C4-2B (cell line): ENCODE data around the gene ATP6AP1.

ENCODE experiments used
- H3K27ac ChIP-seq: fragments of 450-650 bp; 2 replicates; pipeline ENCODE4 v1.5.1; 2017
- ZFX ChIP-seq: fragments of 450-650 bp; IDR thresholded peaks from 2 replicates; pipeline ENCODE4 v1.6.1; 2017
- TF ChIP-seq, protein P1 (sequence below): fragments of 450-650 bp; conservative IDR thresholded peaks from 2 replicates; pipeline ENCODE4 v1.5.1; 2017; ENCODE audit warnings: mild to moderate bottlenecking

The ATP6AP1 gene

GRCh38 chrX:154458954-154459778 is 30.7 kb downstream of the ATP6AP1 start:
- peak overlapping the region; percentile 69; the same call in 1 of the 2 replicates for H3K27ac ChIP-seq
- TF ChIP-seq ZFX: no peak
- TF ChIP-seq, protein P1, sequence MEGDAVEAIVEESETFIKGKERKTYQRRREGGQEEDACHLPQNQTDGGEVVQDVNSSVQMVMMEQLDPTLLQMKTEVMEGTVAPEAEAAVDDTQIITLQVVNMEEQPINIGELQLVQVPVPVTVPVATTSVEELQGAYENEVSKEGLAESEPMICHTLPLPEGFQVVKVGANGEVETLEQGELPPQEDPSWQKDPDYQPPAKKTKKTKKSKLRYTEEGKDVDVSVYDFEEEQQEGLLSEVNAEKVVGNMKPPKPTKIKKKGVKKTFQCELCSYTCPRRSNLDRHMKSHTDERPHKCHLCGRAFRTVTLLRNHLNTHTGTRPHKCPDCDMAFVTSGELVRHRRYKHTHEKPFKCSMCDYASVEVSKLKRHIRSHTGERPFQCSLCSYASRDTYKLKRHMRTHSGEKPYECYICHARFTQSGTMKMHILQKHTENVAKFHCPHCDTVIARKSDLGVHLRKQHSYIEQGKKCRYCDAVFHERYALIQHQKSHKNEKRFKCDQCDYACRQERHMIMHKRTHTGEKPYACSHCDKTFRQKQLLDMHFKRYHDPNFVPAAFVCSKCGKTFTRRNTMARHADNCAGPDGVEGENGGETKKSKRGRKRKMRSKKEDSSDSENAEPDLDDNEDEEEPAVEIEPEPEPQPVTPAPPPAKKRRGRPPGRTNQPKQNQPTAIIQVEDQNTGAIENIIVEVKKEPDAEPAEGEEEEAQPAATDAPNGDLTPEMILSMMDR: no peak

- no peak overlapping the region; the same call in 1 of the 2 replicates for H3K27ac ChIP-seq
Measured at GRCh38 chrX:154459832-154460231, 31.4 kb downstream of the ATP6AP1 start.

DNA sequence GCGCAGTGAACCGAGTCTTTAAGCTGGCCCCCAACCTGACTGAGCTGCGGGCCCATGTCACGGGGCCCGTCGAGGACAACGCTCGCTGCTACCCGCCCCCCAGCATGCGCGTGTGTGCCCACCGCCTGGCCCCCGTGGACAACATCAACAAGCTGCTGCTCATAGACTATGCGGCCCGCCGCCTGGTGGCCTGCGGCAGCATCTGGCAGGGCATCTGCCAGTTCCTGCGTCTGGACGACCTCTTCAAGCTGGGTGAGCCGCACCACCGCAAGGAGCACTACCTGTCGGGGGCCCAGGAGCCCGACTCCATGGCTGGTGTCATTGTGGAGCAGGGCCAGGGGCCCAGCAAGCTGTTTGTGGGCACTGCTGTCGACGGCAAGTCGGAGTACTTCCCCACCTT is 31.8 kb downstream of the ATP6AP1 start:
- no peak for TF ChIP-seq ZFX
- TF ChIP-seq, protein P1: no peak
- no peak overlapping the region for H3K27ac ChIP-seq

More at GRCh38 chrX:154459832-154460231, 31.4 kb downstream of the ATP6AP1 start:
- no peak for TF ChIP-seq ZFX
- TF ChIP-seq, protein P1: no peak

DNA sequence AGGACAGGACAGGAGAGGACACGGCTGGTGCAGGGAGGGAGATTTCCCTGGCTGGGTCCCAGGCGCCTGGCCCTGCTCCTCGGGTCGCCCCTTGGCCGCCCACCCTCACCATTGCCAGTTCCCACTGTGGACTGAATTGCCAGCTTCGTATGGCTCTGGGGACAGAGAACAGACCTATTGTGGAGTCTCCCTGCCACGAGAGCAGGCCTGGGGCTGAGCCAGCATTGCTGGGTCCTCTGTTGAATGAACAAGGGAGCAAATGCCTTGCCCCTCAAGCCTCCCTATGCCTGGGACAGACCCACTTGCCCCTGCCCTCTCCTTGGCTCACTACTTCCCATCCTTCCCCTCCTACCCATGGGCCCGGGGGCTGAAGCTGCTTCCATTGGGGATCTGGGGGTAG is 33.9 kb downstream of the ATP6AP1 start:
- no peak overlapping the region for H3K27ac ChIP-seq
- TF ChIP-seq, protein P1: no peak
- TF ChIP-seq ZFX: no peak

DNA sequence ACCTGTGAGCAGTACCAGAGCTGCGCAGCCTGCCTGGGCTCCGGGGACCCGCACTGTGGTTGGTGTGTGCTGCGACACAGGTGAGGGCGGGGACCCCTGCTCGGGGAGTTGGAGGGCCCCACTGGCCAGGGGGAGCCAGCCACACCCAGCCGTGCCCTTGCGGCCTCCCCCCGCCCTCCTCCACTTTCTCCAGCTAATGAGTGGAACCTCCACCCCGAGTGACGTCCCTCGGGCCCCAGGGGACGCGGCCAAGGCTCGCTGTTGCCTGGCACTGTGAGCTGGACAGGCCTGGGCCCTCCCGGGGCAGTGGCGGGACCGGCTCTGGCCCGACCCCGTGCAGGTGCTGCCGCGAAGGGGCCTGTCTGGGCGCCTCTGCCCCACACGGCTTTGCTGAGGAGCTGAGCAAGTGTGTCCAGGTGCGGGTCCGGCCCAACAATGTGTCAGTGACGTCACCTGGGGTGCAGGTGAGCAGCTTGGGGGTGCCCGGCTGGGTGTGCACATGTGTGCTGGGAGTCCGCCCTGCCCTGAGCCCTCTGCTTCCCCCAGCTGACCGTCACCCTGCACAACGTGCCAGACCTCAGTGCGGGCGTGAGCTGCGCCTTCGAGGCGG is 35.2 kb downstream of the ATP6AP1 start:
- no peak overlapping the region for H3K27ac ChIP-seq
- TF ChIP-seq ZFX: no peak
- TF ChIP-seq, protein P1: no peak

- no peak overlapping the region for H3K27ac ChIP-seq
- TF ChIP-seq, protein P1: no peak
- TF ChIP-seq ZFX: no peak
Measured at GRCh38 chrX:154464806-154465365, 36.4 kb downstream of the ATP6AP1 start.

GRCh38 chrX:154465601-154466000 is 37.1 kb downstream of the ATP6AP1 start:
- H3K27ac ChIP-seq: no peak overlapping the region
- no peak for TF ChIP-seq ZFX
- TF ChIP-seq, protein P1: no peak
